ENCODE measurements around the gene POLR2E. TPM values are rescaled to one million over a fixed set of nuclear protein-coding genes. Genes with fewer than 3 reads are reported as not detected.

Gene POLR2E
- total and polyA plus RNA-seq, 2 experiments from 2014 or later, result 172 to 336 TPM

- Histone ChIP-seq H3F3A (ENCODE audit: insufficient read depth) (no peaks in the 10 kb centered on the region), H3K27me3 (replicated peaks; ENCODE audit: insufficient read depth) (no peaks in the 10 kb centered on the region), H3K4me2 (ENCODE audit: unreplicated experiment) (no peak overlapping the region), H3K9ac (no peak overlapping the region), H3K4me1 (ENCODE audit: insufficient read depth) (0 out of 2 replicates have a peak, but pooled peaks cover 6% of the 10 kb centered on the region), H3K9me3 (ENCODE audit: low read depth) (no peaks in the 10 kb centered on the region), H2AFZ (no peak overlapping the region), H4K20me1 (ENCODE audit: insufficient read depth) (no peaks in the 10 kb centered on the region), H3K79me2 (ENCODE audit: insufficient read depth) (peaks cover 26% of the 10 kb centered on the region), H3K9me2 (ENCODE audit: insufficient read depth) (no peaks in the 10 kb centered on the region), H3K4me3 (no peak overlapping the region), H3K36me3 (ENCODE audit: low read depth) (peaks cover 3% of the 10 kb centered on the region; the same call in 1 of the 2 replicates), H3K27ac (no peak overlapping the region)
- no peak for DNase-seq
- WGBS, 2 experiments (ENCODE audit: low coverage in 1 of 2, low lambda C conversion rate in 2 of 2, missing lambda C conversion rate in 2 of 2), result 94 to 97% methylated on average over 27 to 31 of the region's 32 CpGs
- in situ Hi-C loops (cut with MboI), result no loop called here
- TF ChIP-seq EZH2 (IDR thresholded peaks at IDR 0.05; ENCODE audit: insufficient read depth, poor library complexity, severe bottlenecking) (no peak), EZH2phosphoT487 (IDR thresholded peaks at IDR 0.05; ENCODE audit: insufficient read depth, low read depth) (no peak)
These were observed 5.9 kb downstream of the POLR2E start for GRCh38 chr19:1089126-1089771.

- Histone ChIP-seq H3K36me3 (ENCODE audit: low read depth) (peaks cover 3% of the 10 kb centered on the region; the same call in 1 of the 2 replicates), H3K27ac (no peak overlapping the region), H3K9me3 (ENCODE audit: low read depth) (no peaks in the 10 kb centered on the region), H3F3A (ENCODE audit: insufficient read depth) (no peaks in the 10 kb centered on the region), H3K4me1 (ENCODE audit: insufficient read depth) (no peaks in the 10 kb centered on the region), H2AFZ (no peak overlapping the region), H3K4me2 (ENCODE audit: unreplicated experiment) (no peak overlapping the region), H4K20me1 (ENCODE audit: insufficient read depth) (no peaks in the 10 kb centered on the region), H3K4me3 (no peak overlapping the region), H3K79me2 (ENCODE audit: insufficient read depth) (peaks cover 19% of the 10 kb centered on the region), H3K9ac (no peak overlapping the region), H3K27me3 (replicated peaks; ENCODE audit: insufficient read depth) (no peaks in the 10 kb centered on the region), H3K9me2 (ENCODE audit: insufficient read depth) (no peaks in the 10 kb centered on the region)
- TF ChIP-seq EZH2phosphoT487 (IDR thresholded peaks at IDR 0.05; ENCODE audit: insufficient read depth, low read depth) (no peak), EZH2 (IDR thresholded peaks at IDR 0.05; ENCODE audit: insufficient read depth, poor library complexity, severe bottlenecking) (no peak)
- DNase-seq, result no peak
- 88 to 89% methylated on average over 21 to 27 of the region's 27 CpGs for WGBS, 2 experiments (ENCODE audit: low coverage in 1 of 2, low lambda C conversion rate in 2 of 2, missing lambda C conversion rate in 2 of 2)
- in situ Hi-C loops (cut with MboI), result no loop called here
These were observed 6.7 kb downstream of the POLR2E start for GRCh38 chr19:1088416-1089010.

GRCh38 chr19:1087813-1088415 is 7.3 kb downstream of the POLR2E start:
- Histone ChIP-seq H3K4me2 (ENCODE audit: unreplicated experiment) (no peak overlapping the region), H3F3A (ENCODE audit: insufficient read depth) (no peaks in the 10 kb centered on the region), H3K4me3 (no peak overlapping the region), H3K9me2 (ENCODE audit: insufficient read depth) (no peaks in the 10 kb centered on the region), H3K27ac (no peak overlapping the region), H3K9me3 (ENCODE audit: low read depth) (no peaks in the 10 kb centered on the region), H3K9ac (no peak overlapping the region), H3K36me3 (ENCODE audit: low read depth) (peaks cover 3% of the 10 kb centered on the region; the same call in 1 of the 2 replicates), H4K20me1 (ENCODE audit: insufficient read depth) (no peaks in the 10 kb centered on the region), H3K4me1 (ENCODE audit: insufficient read depth) (no peaks in the 10 kb centered on the region), H3K79me2 (ENCODE audit: insufficient read depth) (peaks cover 13% of the 10 kb centered on the region), H2AFZ (no peak overlapping the region), H3K27me3 (replicated peaks; ENCODE audit: insufficient read depth) (no peaks in the 10 kb centered on the region)
- no peak for TF ChIP-seq EZH2phosphoT487 (IDR thresholded peaks at IDR 0.05; ENCODE audit: insufficient read depth, low read depth)
- TF ChIP-seq EZH2 (IDR thresholded peaks at IDR 0.05; ENCODE audit: insufficient read depth, poor library complexity, severe bottlenecking), result no peak
- in situ Hi-C loops (cut with MboI), result no loop called here
- 46 to 55% methylated on average over 24 to 27 of the region's 27 CpGs for WGBS, 2 experiments (ENCODE audit: low coverage in 1 of 2, low lambda C conversion rate in 2 of 2, missing lambda C conversion rate in 2 of 2)
- DNase-seq, result no peak

- no peaks in the 10 kb centered on the region for H3K9me3 ChIP-seq (ENCODE audit: low read depth)
- no peaks in the 10 kb centered on the region for H3K27me3 ChIP-seq (replicated peaks; ENCODE audit: insufficient read depth)
- no peaks in the 10 kb centered on the region for H4K20me1 ChIP-seq (ENCODE audit: insufficient read depth)
- H3K4me3 ChIP-seq, result no peak overlapping the region
- H3K4me1 ChIP-seq (ENCODE audit: insufficient read depth), result no peaks in the 10 kb centered on the region
- no peaks in the 10 kb centered on the region for H3F3A ChIP-seq (ENCODE audit: insufficient read depth)
- no peak overlapping the region for H3K4me2 ChIP-seq (ENCODE audit: unreplicated experiment)
- peaks cover 3% of the 10 kb centered on the region; the same call in 1 of the 2 replicates for H3K36me3 ChIP-seq (ENCODE audit: low read depth)
- no peak overlapping the region for H3K9ac ChIP-seq
- no peak for DNase-seq
- in situ Hi-C loops (cut with MboI), result no loop called here
- H2AFZ ChIP-seq, result no peak overlapping the region
- H3K9me2 ChIP-seq (ENCODE audit: insufficient read depth), result no peaks in the 10 kb centered on the region
- 80 to 84% methylated on average over 20 to 21 of the region's 21 CpGs for WGBS, 2 experiments (ENCODE audit: low coverage in 1 of 2, low lambda C conversion rate in 2 of 2, missing lambda C conversion rate in 2 of 2)
- H3K27ac ChIP-seq, result no peak overlapping the region
- no peaks in the 10 kb centered on the region for H3K79me2 ChIP-seq (ENCODE audit: insufficient read depth)
- TF ChIP-seq EZH2phosphoT487 (IDR thresholded peaks at IDR 0.05; ENCODE audit: insufficient read depth, low read depth), result no peak
- no peak for TF ChIP-seq EZH2 (IDR thresholded peaks at IDR 0.05; ENCODE audit: insufficient read depth, poor library complexity, severe bottlenecking)
These were observed 8.6 kb downstream of the POLR2E start for GRCh38 chr19:1086613-1087012.
